Naive thymus-derived CD8-positive, alpha-beta T cell (primary cell): ENCODE data around the gene CNTN2. TPM values are rescaled to one million over a fixed set of nuclear protein-coding genes. Genes with fewer than 3 reads are reported as not detected.

Experiments used
- ATAC-seq, 2 donors: fragments of 150-1000 bp; cut with Tn5 transposase in 1 of 2; sonication (Bioruptor Pico), chemical (Tn5 transposase) in 1 of 2; 1 replicate in 1 of 2; 2 replicates in 1 of 2; pipeline ENCODE4 v1.10.0; 2021; ENCODE audit warnings: mild to moderate bottlenecking in 2 of 2, moderate library complexity in 2 of 2
- POLR2A ChIA-PET: fragments of 350-600 bp; sonication (Branson Sonifier 250); formaldehyde crosslinking; loops from one replicate; lab custom pipeline; 2021; ENCODE audit warnings: antibody characterized with exemption; lab: Charles Lee
- DNase-seq, 10 donors: peaks; one replicate each; pipeline versions ENCODE4 v3.0.0 to v3.0.0-alpha.2; 2020 to 2022
- H3K27ac Mint-ChIP-seq, 10 donors: one replicate each; pipeline ENCODE4 v1.8.0; 2020 to 2022; ENCODE audit warnings: mild to moderate bottlenecking in 10 of 10, mixed read lengths in 10 of 10, moderate library complexity in 4 of 10, inconsistent platforms in 1 of 10
- H3K27me3 Mint-ChIP-seq, 5 donors: one replicate each; pipeline ENCODE4 v1.8.0; 2021 to 2022; ENCODE audit warnings: mixed read lengths in 5 of 5
- H3K36me3 Mint-ChIP-seq, 3 donors: one replicate each; pipeline ENCODE4 v1.8.0; 2020 to 2022; ENCODE audit warnings: mixed read lengths in 3 of 3, mild to moderate bottlenecking in 2 of 3, inconsistent platforms in 1 of 3
- H3K4me1 Mint-ChIP-seq, 4 donors: one replicate each; pipeline ENCODE4 v1.8.0; 2021 to 2022; ENCODE audit warnings: mixed read lengths in 4 of 4
- H3K4me3 Mint-ChIP-seq, 10 donors: one replicate each; pipeline ENCODE4 v1.8.0; 2020 to 2022; ENCODE audit warnings: mild to moderate bottlenecking in 10 of 10, mixed read lengths in 10 of 10, moderate library complexity in 6 of 10, inconsistent platforms in 1 of 10
- H3K9me3 Mint-ChIP-seq, 9 donors: one replicate each; pipeline ENCODE4 v1.8.0; 2020 to 2022; ENCODE audit warnings: mixed read lengths in 9 of 9, mild to moderate bottlenecking in 3 of 9, inconsistent platforms in 1 of 9, moderate library complexity in 1 of 9
- polyA plus RNA-seq, 3 donors: library from polyadenylated mRNA; unstranded; fragments of 300-500 nt; fragmentation: Illumina TruSeq; gene quantifications; one replicate each; pipeline ENCODE4 v1.2.3, GENCODE V29; 2021
- total RNA-seq, 8 experiments: library from RNA in 2 of 8; stranded (reverse) in 2 of 8; gene quantifications; one replicate each; pipeline ENCODE4 v1.2.3 and lab custom pipeline; 2021 to 2026

CNTN2 gene
- total and polyA plus RNA-seq, 5 experiments from 2014 or later: not detected

- no peak overlapping the region for H3K27ac Mint-ChIP-seq
- DNase-seq: no peak
- POLR2A ChIA-PET: no interaction called here
- no peaks in the 10 kb centered on the region for H3K9me3 Mint-ChIP-seq
- no peaks in the 10 kb centered on the region for H3K36me3 Mint-ChIP-seq
- no peak for ATAC-seq
- H3K4me3 Mint-ChIP-seq: no peak overlapping the region
- no peaks in the 10 kb centered on the region for H3K4me1 Mint-ChIP-seq
- no peaks in the 10 kb centered on the region for H3K27me3 Mint-ChIP-seq
These were observed 29.9 kb downstream of the CNTN2 start for GRCh38 chr1:205072881-205073280.

DNA sequence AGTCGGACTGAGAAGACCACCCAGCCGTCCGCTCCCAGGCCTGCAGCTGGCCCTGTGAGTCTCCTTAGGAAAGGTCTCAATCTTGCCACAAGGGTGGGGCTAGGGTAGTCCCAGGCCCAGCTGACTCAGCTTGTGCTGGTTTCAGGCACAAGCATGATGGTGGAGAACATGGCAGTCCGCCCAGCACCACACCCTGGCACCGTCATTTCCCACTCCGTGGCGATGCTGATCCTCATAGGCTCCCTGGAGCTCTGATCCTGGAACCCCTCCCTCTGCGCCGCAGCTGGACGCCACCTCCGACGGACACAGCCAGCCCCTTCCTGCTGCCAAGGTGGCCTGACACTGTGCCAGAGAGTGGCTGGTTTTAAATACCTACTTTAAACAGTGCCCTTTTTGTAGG is 30.5 kb downstream of the CNTN2 start:
- POLR2A ChIA-PET: no interaction called here
- H3K27ac Mint-ChIP-seq: no peak overlapping the region

DNA sequence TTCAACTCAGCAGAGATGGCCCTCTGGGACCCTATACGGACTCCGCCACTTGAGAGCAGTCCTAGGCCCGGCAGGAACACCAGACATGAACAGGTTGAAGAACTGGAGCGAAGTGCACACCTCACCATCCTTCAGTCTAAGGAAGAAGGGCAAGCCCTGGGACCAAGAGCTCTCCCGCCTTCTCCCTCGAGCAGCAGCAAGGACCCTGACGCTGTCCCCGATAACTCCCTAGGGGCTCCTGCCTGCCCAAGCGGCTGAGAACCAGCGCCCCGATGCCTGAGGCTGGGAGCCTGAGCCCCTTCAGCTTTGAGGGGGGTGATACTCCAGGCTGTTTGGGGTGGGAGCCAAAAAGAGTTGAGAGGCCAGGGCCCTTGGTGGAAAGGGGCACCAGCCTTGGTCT is 31.1 kb downstream of the CNTN2 start:
- Mint-ChIP-seq H3K36me3 (no peaks in the 10 kb centered on the region), H3K4me3 (no peak overlapping the region), H3K27ac (no peak overlapping the region), H3K4me1 (no peaks in the 10 kb centered on the region), H3K27me3 (no peaks in the 10 kb centered on the region), H3K9me3 (no peaks in the 10 kb centered on the region)
- POLR2A ChIA-PET: no interaction called here
- ATAC-seq (no peak), DNase-seq (no peak)

More for the DNA sequence above, 30.5 kb downstream of the CNTN2 start:
- ATAC-seq: no peak
- DNase-seq: no peak
- Mint-ChIP-seq H3K4me3 (no peak overlapping the region), H3K27me3 (no peaks in the 10 kb centered on the region), H3K4me1 (no peaks in the 10 kb centered on the region), H3K9me3 (no peaks in the 10 kb centered on the region), H3K36me3 (no peaks in the 10 kb centered on the region)

DNA sequence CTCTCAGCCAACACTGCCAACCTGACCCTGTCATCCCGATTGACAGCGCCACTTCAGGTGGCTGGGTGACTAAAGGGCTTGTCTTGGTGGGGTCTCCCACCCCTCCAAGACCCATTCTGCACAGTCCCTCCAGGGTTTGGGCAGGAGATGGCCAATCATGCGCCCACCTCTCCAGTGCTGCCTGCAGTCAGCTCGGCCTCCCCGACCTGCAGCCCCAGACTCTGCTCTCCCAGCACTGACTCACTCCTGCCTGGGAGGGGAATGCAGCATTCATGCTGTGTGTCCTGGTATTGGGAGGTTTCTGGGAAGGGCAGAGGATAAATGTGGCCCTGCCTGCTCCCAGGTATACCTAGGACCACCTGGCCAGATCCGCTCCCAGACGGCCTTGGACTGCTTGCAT is 31.5 kb downstream of the CNTN2 start:
- Mint-ChIP-seq H3K36me3 (no peaks in the 10 kb centered on the region), H3K27me3 (no peaks in the 10 kb centered on the region), H3K4me3 (no peak overlapping the region), H3K9me3 (no peaks in the 10 kb centered on the region), H3K27ac (no peak overlapping the region), H3K4me1 (no peaks in the 10 kb centered on the region)
- ATAC-seq (no peak), DNase-seq (no peak)
- POLR2A ChIA-PET: no interaction called here

- POLR2A ChIA-PET: no interaction called here
- H3K4me3 Mint-ChIP-seq: no peak overlapping the region
- DNase-seq (no peak), ATAC-seq (no peak)
- H3K27ac Mint-ChIP-seq: no peak overlapping the region
- H3K36me3 Mint-ChIP-seq: no peaks in the 10 kb centered on the region
- no peaks in the 10 kb centered on the region for H3K9me3 Mint-ChIP-seq
- no peaks in the 10 kb centered on the region for H3K27me3 Mint-ChIP-seq
- no peaks in the 10 kb centered on the region for H3K4me1 Mint-ChIP-seq
These were observed 32.7 kb downstream of the CNTN2 start for GRCh38 chr1:205075642-205076155.

- POLR2A ChIA-PET: no interaction called here
- no peak for ATAC-seq
- H3K27ac Mint-ChIP-seq: peak overlapping the region in 1 of 10 donors; percentile 50
These were observed 33.3 kb downstream of the CNTN2 start for GRCh38 chr1:205076245-205076761.

GRCh38 chr1:205077158-205077933 is 34.3 kb downstream of the CNTN2 start:
- H3K27me3 Mint-ChIP-seq: no peaks in the 10 kb centered on the region
- POLR2A ChIA-PET: no interaction called here
- no peaks in the 10 kb centered on the region for H3K4me1 Mint-ChIP-seq
- no peak overlapping the region for H3K27ac Mint-ChIP-seq
- peak overlapping the region in 1 of 10 donors; percentile 28 for H3K4me3 Mint-ChIP-seq
- no peaks in the 10 kb centered on the region for H3K9me3 Mint-ChIP-seq
- DNase-seq: no peak
- no peak for ATAC-seq
- no peaks in the 10 kb centered on the region for H3K36me3 Mint-ChIP-seq

More at GRCh38 chr1:205076245-205076761, 33.3 kb downstream of the CNTN2 start:
- no peaks in the 10 kb centered on the region for H3K27me3 Mint-ChIP-seq
- no peaks in the 10 kb centered on the region for H3K9me3 Mint-ChIP-seq
- no peaks in the 10 kb centered on the region for H3K36me3 Mint-ChIP-seq
- no peak overlapping the region for H3K4me3 Mint-ChIP-seq
- DNase-seq: no peak
- H3K4me1 Mint-ChIP-seq: no peaks in the 10 kb centered on the region

- H3K27me3 Mint-ChIP-seq: no peaks in the 10 kb centered on the region
- no peak for DNase-seq
- H3K4me1 Mint-ChIP-seq: no peaks in the 10 kb centered on the region
- ATAC-seq: no peak
- POLR2A ChIA-PET: no interaction called here
- peaks cover 0 to under 1% (median 0%) of the 10 kb centered on the region in 3 donors for H3K36me3 Mint-ChIP-seq
- H3K27ac Mint-ChIP-seq: no peak overlapping the region
- no peak overlapping the region for H3K4me3 Mint-ChIP-seq
- H3K9me3 Mint-ChIP-seq: no peaks in the 10 kb centered on the region
These were observed 34.9 kb downstream of the CNTN2 start for GRCh38 chr1:205077934-205078311.

DNA sequence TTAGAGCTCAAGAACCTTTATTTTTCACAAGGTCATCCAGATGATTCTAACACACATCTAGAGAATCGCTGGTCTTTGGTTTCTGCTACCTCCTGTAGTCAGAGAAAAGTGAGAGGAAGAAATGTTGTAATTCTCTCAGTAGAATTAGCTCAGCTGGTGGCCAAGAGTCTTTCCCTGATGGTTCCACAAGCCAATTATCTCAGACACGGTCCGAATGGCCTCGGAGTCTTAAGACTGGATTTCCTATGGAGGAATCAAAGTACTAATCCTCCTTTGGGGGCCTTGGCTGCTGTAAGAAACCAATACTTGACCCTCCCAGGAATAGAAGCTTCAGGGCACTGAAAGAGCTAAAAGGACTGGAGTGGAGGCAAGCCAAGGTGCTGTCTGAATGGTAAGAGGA is 39.4 kb downstream of the CNTN2 start:
- no peak overlapping the region for H3K4me3 Mint-ChIP-seq
- POLR2A ChIA-PET: interaction anchor here (0.6 kb wide), 1 partner anchor 739 kb away, joined by 3 read pairs; no protein-coding TSS in a partner anchor
- H3K4me1 Mint-ChIP-seq: no peaks in the 10 kb centered on the region
- H3K27me3 Mint-ChIP-seq: no peaks in the 10 kb centered on the region
- no peak overlapping the region for H3K27ac Mint-ChIP-seq
- H3K36me3 Mint-ChIP-seq: peaks cover 9 to 46% (median 14%) of the 10 kb centered on the region in 3 donors
- no peak for DNase-seq
- no peak for ATAC-seq
- H3K9me3 Mint-ChIP-seq: no peaks in the 10 kb centered on the region

GRCh38 chr1:205084360-205084759 is 41.3 kb downstream of the CNTN2 start, which contains the start of gene TMEM81:
TMEM81 (minus strand) TSS chr1:205084460; CDS start chr1:205084320, 140 bp downstream.
- DNase-seq: no peak
- peak within 1 kb of the TSS in 4 of 10 donors; percentile 7 to 60 (median 32) for H3K27ac Mint-ChIP-seq

GRCh38 chr1:205088341-205088740 is 45.3 kb downstream of the CNTN2 start:
- H3K9me3 Mint-ChIP-seq: no peaks in the 10 kb centered on the region
- H3K4me3 Mint-ChIP-seq: no peak overlapping the region
- peaks cover 0 to 4% (median 0%) of the 10 kb centered on the region in 4 donors for H3K4me1 Mint-ChIP-seq
- peaks cover 9 to 96% (median 21%) of the 10 kb centered on the region in 3 donors for H3K36me3 Mint-ChIP-seq
- no peaks in the 10 kb centered on the region for H3K27me3 Mint-ChIP-seq
- DNase-seq: no peak
- POLR2A ChIA-PET: no interaction called here
- H3K27ac Mint-ChIP-seq: peak overlapping the region in 2 of 10 donors; percentile 17 to 37
- no peak for ATAC-seq

More at GRCh38 chr1:205084360-205084759, 41.3 kb downstream of the CNTN2 start, which contains the start of gene TMEM81:
- no peak for ATAC-seq
- H3K27me3 Mint-ChIP-seq: no peaks in the 10 kb centered on the region
- peaks cover 9 to 65% (median 19%) of the 10 kb centered on the region in 3 donors for H3K36me3 Mint-ChIP-seq
- POLR2A ChIA-PET: no interaction called here
- no peaks in the 10 kb centered on the region for H3K9me3 Mint-ChIP-seq
- no peaks in the 10 kb centered on the region for H3K4me1 Mint-ChIP-seq
- no peak within 1 kb of the TSS for H3K4me3 Mint-ChIP-seq

GRCh38 chr1:205091043-205091740 is 48.2 kb downstream of the CNTN2 start:
- Mint-ChIP-seq H3K36me3 (peaks cover 7 to 93% (median 12%) of the 10 kb centered on the region in 3 donors), H3K27ac (peak overlapping the region in 3 of 10 donors; percentile 67 to 79 (median 70)), H3K27me3 (no peaks in the 10 kb centered on the region), H3K4me3 (no peak overlapping the region), H3K4me1 (peaks cover 0 to 5% (median 0%) of the 10 kb centered on the region in 4 donors), H3K9me3 (no peaks in the 10 kb centered on the region)
- POLR2A ChIA-PET: no interaction called here
- no peak for ATAC-seq
- DNase-seq: no peak

GRCh38 chr1:205095422-205095821 is 52.4 kb downstream of the CNTN2 start:
- Mint-ChIP-seq H3K27me3 (no peaks in the 10 kb centered on the region), H3K36me3 (peaks cover 25 to 96% (median 25%) of the 10 kb centered on the region in 3 donors), H3K27ac (peak overlapping the region in 4 of 10 donors; percentile 33 to 86 (median 48)), H3K4me1 (peaks cover 0 to 4% (median 0%) of the 10 kb centered on the region in 4 donors), H3K4me3 (no peak overlapping the region), H3K9me3 (no peaks in the 10 kb centered on the region)
- DNase-seq (no peak), ATAC-seq (no peak)
- POLR2A ChIA-PET: no interaction called here
